Measurements from ENCODE around the gene SIGLEC5.

Gene SIGLEC5

DNA sequence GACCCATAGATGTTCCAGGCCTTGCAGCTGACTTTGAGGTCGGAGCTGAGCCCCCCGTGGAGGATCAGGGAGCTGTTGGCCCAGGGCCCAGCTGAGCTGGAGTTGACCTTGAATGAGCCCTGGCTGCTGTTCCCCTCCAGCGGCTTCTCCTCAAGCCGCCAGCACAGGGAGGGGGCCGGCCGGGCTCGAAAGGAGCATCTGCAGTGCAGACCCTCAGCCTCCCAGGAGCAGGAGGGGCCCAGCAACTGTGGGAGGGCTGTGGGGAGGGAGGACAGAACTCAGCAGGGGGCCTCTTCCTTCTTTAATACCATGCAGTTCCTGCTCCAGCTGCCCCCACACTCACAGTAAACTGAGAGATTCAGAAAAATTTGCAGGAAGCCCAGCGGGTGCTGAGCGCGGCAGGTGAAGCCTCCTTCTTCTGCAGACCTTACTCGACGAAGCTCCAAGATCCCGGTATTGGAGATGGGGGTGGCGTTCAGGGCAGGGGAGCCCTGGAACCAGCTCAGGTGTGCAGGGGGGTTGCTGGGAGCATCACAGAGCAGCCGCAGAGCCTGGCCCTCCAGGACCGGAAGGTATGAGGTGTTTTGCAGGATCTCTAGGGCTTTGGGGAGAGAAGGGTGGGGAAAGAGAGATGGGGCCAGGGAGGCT, 2.6 kb downstream of the SIGLEC5 start:
- DNase-seq = no peak

DNA sequence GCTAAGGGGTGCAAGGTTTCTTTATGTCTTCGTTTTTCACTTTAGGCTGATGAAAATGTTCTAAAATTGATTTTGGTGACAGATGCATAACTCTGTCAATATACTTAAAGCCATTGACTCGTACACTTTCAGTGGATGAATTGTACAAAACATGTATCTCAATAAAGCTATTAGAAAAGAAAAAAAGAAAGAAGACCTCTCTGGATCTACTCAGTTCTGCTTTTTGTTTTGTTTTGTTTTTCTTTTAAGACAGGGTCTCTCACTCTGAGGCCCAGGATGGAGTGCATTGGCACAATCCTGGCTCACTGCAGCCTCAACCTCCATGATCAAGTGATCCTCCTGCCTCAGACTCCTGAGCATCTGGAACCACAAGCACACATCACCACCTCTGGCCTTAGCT, 3.5 kb downstream of the SIGLEC5 start:
- DNase-seq = no peak

DNA sequence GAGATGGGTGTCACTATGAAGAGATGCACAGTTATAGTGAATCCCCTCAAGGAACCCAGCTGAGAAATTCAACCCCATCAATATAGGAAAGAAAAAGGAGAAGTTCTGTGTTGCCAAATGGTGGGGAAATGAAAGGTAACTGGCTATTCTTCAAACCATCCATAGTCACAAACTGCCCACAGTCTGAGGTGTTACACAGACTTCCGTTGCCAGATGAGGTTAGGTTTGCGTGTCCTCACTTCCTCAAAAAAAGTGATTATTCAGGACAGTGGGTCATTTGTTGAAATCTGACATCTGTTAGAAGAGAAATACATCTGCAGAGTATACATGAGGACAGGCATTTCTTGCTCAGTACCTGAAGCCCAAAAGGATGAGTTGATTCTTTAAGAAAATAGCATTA, 9.0 kb downstream of the SIGLEC5 start:
- DNase-seq = no peak

- DNase-seq = no peak
Measured at GRCh38 chr19:51615991-51616390, 14.2 kb downstream of the SIGLEC5 start.

DNA sequence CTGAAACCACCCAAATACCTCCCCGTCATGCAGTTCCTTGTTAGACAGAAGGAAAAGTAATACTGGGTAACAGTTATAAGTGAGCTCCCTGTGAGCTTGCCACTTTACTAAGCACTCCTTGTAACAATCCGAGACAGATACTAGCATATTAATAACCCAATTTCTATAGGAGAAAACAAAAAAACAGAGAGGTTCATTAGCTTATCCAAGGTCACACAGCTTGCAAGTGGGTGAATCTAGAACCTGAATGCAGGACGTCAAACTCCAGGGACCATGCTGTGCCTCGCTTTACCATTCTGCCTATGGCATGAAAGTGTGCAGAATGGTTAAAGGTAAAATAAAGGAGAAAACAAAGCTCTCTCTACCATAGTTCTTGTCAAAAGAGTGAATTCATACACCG, 15.4 kb downstream of the SIGLEC5 start:
- DNase-seq = no peak

GRCh38 chr19:51610576-51610975, 19.6 kb downstream of the SIGLEC5 start:
- DNase-seq = no peak

DNA sequence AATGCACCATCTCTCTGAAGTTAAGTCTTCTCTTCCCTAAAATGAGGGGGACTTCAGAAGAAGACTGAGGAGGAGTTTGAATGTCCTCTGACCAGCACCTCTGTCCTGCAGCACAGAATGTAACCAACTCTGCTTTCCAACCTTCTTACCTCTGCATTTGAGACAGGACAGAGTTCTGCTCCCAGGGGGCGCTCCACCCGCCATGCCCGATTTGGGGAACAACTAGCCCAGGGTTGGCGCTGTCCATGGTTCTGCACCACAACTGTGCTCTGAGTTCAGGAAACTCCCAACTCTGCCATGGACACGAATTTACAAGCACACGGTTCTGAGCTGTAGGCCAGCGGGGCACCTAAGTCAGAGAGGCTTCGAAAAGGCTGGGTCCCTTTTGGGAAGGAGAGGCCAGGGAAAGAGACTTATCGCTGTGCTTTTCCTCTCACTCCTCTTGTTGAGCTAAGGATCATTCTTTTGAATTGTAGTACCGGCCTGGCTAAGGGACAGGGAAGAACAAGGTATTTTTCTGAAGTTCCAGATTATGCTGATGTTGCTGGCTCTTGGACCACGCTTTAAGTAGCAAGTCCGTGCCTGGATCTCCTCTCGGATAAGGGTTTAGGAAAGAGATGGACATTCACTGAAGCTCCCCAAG, 22.2 kb downstream of the SIGLEC5 start:
- DNase-seq = peak; percentile 68

- no peak for DNase-seq
Measured at GRCh38 chr19:51607077-51607476, 23.1 kb downstream of the SIGLEC5 start.

GRCh38 chr19:51602189-51602854, 27.9 kb downstream of the SIGLEC5 start:
- no peak for DNase-seq

DNA sequence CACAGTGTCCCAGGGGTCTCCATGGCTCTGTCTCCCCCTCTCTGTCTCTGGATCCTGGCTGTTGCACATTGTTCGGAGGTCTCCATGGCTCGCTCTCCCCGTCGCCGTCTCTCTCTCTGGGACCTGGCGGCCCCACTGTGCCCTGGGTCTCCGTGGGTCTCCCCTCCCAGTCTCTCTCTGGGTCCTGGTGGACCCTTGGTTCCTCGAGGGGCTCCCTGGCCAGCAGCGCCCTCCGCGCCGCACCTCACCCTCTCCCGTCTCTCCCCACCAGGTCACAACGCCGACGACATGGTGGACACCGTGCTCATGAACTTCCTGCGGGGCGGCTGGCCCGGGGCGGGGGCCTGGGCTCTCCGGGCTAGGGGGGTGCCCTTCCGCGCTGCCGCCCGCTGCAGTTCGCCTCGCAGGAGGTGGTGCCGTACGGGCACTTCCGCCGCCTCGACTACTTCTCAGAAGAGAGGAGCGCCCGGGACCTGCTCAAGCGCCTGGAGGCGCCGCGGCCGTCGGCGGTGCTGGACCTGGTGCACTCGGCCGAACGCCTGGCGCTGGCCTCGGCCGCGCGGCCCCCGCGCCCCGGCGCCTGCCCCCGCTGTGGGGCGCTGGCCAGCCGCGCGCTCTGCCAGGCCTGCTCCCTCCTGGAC, 29.1 kb downstream of the SIGLEC5 start:
- DNase-seq = no peak

GRCh38 chr19:51599084-51599483, 31.1 kb downstream of the SIGLEC5 start:
- no peak for DNase-seq

DNA sequence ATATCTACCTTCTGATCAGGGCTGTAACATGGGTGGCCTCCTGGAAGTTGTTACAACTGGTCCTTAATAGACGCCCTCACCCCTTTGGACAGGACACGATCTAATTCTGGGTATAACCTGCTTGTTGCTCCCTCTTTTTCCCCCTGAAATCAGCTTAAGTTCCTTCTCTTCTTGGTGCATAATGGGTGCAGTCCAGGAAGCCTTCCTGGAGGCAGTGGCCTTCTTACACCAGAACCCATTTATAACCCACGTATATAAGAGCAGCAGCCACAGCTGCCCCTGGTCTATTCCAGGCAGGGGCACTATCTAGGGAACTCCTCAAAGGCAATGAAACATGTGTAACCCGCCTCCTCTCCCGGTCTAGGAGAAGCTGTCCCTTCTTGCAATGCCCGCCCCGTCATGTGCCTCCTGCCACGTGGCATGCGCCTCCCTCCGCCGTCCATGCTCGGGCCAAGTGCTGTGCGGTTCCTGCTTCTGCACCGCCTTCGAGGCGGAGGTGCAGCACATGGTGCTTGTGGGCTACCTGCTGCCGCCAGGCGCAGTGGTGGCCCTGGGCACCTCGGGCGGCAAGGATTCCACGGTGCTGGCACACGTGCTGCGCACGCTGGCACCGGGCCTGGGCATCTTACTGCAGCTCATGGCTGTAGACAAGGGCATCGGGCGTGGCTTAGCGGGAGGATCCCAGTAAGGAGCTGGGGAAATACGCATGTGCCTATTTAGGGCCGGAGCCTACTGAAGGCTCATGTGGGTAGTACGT, 31.9 kb downstream of the SIGLEC5 start:
- no peak for DNase-seq

DNA sequence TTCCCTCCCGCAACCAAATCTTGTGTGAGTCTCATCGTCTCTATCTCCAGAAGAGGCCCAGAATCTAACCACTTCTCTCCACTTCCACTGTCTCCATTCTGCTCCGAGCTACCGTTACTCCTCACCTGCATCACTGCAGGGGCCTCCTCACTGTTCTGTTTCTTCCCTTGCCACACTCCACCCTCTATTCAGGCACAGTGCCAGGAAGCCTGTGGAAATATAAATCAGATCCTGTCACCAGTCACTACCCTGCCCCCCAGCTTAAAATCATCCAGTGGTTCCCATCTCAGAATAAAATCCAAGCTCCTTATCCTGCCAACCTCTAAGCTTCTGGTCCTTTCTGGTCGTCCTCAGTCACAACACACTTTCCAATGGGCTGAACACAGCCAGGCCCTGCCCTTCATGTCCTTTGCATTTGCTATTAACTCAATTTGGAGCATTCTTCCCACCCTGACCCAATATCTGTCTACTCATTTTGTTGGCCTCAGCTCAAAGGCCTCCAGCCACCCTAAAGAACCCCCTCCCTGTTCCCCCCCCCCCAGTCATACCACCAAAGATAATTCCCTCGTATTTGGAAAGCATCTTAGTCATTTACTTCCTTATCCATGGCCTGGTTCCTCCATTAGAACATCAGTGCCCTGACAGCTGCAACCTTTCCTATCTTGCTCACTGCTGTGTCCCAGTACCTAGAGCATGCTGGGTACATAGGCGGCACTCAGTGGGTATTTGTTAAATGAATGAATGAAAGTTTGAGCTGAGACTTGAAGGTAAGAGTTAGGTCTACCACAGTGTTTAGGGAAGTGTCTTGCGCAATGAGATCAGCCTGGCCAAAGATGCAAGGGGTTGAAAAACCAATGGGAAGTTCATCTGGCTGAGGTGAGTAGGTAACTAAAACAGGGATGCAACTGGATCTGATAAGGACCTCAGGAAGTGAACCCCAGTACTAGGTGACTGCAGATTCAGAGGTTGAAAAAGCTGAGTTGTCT, 34.7 kb downstream of the SIGLEC5 start:
- no peak for DNase-seq

DNA sequence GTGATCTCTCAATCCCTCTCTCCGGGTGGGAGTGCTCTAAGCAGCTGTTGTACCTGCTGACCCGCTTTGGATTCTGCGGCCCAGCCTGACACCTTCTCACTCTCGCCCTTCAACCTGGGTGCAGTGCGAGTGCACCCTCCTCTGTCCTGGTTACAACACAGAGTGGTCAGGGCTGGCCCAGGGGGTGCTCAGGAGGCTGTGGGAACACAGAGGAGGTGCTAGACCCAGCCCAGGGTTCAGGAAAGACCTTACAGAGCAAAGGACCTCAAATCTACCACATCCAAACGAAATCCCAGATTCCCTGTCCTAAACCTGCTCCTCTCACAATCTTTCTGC, 35.5 kb downstream of the SIGLEC5 start:
- no peak for DNase-seq

GRCh38 chr19:51593969-51594773, 36.0 kb downstream of the SIGLEC5 start:
- peak; percentile 97 for DNase-seq

- no peak for DNase-seq
Measured at GRCh38 chr19:51593138-51593890, 36.9 kb downstream of the SIGLEC5 start.

GRCh38 chr19:51592521-51592920, 37.7 kb downstream of the SIGLEC5 start:
- no peak for DNase-seq

DNA sequence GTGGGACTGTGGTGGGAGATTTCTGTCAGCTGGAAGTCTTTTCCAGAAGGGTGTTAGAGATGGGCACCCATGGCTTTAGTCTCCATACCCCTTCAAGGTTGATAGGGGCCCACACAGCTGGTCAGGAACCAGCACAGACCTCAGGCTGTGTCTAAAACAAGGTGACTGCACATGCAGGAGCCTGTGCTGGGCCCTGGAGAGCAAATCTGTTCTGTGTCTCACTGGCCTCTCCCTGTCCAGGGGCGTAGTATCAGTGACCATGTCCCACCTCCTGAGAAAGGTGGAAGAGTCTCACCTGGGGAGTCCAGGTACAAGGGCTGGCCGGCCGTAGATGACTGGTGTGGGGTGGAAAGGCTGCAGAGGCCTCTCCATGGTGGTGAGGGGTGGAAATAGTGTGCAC, 39.8 kb downstream of the SIGLEC5 start:
- DNase-seq = no peak

DNA sequence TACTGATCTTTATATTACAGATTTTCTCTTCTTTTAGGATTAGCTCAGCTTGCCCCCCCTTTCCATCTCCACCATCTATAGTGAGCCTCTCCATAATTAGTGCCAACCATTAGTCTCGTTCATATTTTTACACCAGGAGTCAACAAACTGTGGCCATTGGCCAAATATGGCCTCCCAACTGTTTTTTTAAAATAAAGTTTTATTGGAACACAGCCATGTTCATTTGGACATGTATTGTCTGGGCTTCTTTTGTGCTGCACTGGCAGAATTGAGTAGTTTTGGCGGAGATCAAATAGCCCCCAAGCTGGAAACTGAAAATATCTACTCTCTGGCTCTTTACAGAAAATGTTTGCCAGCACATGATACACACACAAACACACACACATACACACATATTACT, 40.7 kb downstream of the SIGLEC5 start:
- DNase-seq = no peak
